Central memory CD8-positive, alpha-beta T cell (primary cell): ENCODE results near the gene TBCK.

ENCODE experiments used
- ATAC-seq: fragments of 150-1000 bp; cut with Tn5 transposase; replicated peaks from 2 replicates; pipeline ENCODE4 v1.10.0; 2022; ENCODE audit warnings: mild to moderate bottlenecking, moderate FRiP score, moderate number of reproducible peaks; ENCODE audit not compliant: poor library complexity, severe bottlenecking; ENCODE audit errors: extremely low read depth
- DNase-seq, 2 donors: peaks; one replicate each; pipeline ENCODE4 v3.0.0; 2021; ENCODE audit warnings: low spot score in 2 of 2
- H3K27ac Mint-ChIP-seq: one replicate; pipeline ENCODE4 v1.8.0; 2022; ENCODE audit warnings: low read depth, mild to moderate bottlenecking, moderate library complexity, mixed read lengths
- H3K27me3 Mint-ChIP-seq: one replicate; pipeline ENCODE4 v1.8.0; 2022; ENCODE audit warnings: mixed read lengths
- H3K36me3 Mint-ChIP-seq: one replicate; pipeline ENCODE4 v1.8.0; 2022; ENCODE audit warnings: mild to moderate bottlenecking, moderate library complexity, mixed read lengths; ENCODE audit not compliant: insufficient read depth
- H3K4me1 Mint-ChIP-seq: one replicate; pipeline ENCODE4 v1.8.0; 2022; ENCODE audit warnings: mixed read lengths
- H3K4me3 Mint-ChIP-seq: one replicate; pipeline ENCODE4 v1.8.0; 2022; ENCODE audit warnings: mild to moderate bottlenecking, moderate library complexity, mixed read lengths
- H3K9me3 Mint-ChIP-seq: one replicate; pipeline ENCODE4 v1.8.0; 2022; ENCODE audit warnings: mixed read lengths

The TBCK gene

DNA sequence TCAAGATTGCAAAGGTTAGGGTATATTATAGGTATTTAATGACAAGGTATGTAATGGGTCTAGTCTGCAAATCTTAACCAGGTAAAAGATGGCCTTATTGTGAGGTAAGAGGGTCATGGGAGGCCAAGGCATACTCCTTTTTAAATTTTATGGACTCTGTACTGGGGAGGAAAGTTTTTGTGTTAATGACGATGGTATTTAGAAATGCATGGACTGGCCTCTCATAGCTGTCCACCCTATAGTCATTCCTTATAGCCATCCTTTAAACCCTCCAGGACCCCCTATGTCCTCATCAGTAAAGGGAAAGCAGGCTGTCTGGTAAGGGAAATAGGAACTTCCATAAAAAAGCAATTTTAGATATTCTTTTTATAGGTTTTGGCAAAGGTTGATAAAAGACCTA, 1.8 kb upstream of the TBCK start:
- DNase-seq (no peak), ATAC-seq (no peak)
- Mint-ChIP-seq H3K27ac (peak overlapping the region; percentile 66), H3K27me3 (no peaks in the 10 kb centered on the region), H3K9me3 (no peaks in the 10 kb centered on the region), H3K4me1 (peaks cover 26% of the 10 kb centered on the region), H3K36me3 (peaks cover 3% of the 10 kb centered on the region), H3K4me3 (no peak overlapping the region)

GRCh38 chr4:106316773-106317409, 882 bp upstream of the TBCK start:
- no peak for DNase-seq
- no peaks in the 10 kb centered on the region for H3K9me3 Mint-ChIP-seq
- no peak overlapping the region for H3K27ac Mint-ChIP-seq
- no peak for ATAC-seq
- H3K27me3 Mint-ChIP-seq, result no peaks in the 10 kb centered on the region
- no peak overlapping the region for H3K4me3 Mint-ChIP-seq
- peaks cover 27% of the 10 kb centered on the region for H3K4me1 Mint-ChIP-seq
- peaks cover 3% of the 10 kb centered on the region for H3K36me3 Mint-ChIP-seq

GRCh38 chr4:106315476-106315967, 487 bp downstream of the TBCK start:
- Mint-ChIP-seq H3K36me3 (peaks cover 2% of the 10 kb centered on the region), H3K27me3 (no peaks in the 10 kb centered on the region), H3K4me3 (no peak overlapping the region), H3K9me3 (no peaks in the 10 kb centered on the region), H3K4me1 (peaks cover 28% of the 10 kb centered on the region), H3K27ac (no peak overlapping the region)
- ATAC-seq (peak; percentile 29), DNase-seq (no peak)

DNA sequence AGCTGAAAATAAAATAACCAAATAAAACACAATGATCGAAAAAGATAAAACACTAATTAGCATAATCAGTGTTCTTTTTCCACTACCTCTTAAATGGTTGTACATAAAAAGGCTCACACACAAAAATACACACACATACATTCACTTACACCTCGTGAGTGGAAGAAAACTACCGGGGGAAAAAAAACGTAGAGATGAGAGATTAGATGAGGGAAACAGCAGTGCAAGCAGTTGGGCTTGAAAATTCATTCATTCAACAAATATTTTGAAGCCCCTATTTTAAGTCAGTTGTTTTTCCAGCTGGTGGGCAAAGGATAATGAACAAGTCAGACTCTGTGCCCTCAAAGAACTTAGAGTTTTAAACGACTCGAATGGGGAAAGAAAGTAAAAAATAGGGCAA, 1.0 kb downstream of the TBCK start:
- no peaks in the 10 kb centered on the region for H3K36me3 Mint-ChIP-seq
- ATAC-seq (no peak), DNase-seq (no peak)
- no peak overlapping the region for H3K4me3 Mint-ChIP-seq
- H3K9me3 Mint-ChIP-seq, result no peaks in the 10 kb centered on the region
- H3K4me1 Mint-ChIP-seq, result peaks cover 34% of the 10 kb centered on the region
- no peaks in the 10 kb centered on the region for H3K27me3 Mint-ChIP-seq
- H3K27ac Mint-ChIP-seq, result no peak overlapping the region

- DNase-seq (no peak), ATAC-seq (no peak)
- peak overlapping the region; percentile 58 for H3K27ac Mint-ChIP-seq
- no peak overlapping the region for H3K4me3 Mint-ChIP-seq
- H3K27me3 Mint-ChIP-seq, result no peaks in the 10 kb centered on the region
- H3K9me3 Mint-ChIP-seq, result no peaks in the 10 kb centered on the region
- no peaks in the 10 kb centered on the region for H3K36me3 Mint-ChIP-seq
- H3K4me1 Mint-ChIP-seq, result peaks cover 36% of the 10 kb centered on the region
These were observed 2.9 kb downstream of the TBCK start for GRCh38 chr4:106312997-106313522.

DNA sequence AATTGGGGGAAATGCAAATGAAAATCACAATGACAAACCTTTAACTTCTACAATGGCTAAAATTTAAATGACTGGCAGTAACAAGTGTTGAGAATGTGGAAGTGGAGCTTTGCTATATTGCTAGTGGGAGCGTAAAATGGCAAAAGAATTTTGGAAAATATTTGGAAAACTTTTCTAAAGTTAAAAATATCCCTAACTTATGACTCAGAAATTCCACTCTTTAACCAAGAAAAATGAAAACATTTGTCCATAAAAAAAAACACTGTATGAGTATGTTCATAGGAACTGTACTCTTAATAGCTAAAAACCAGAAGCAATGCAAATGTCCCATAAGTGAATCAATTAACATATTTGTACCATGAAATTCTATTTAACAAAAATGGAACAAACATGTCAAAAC, 3.6 kb downstream of the TBCK start:
- no peak for ATAC-seq
- no peaks in the 10 kb centered on the region for H3K27me3 Mint-ChIP-seq
- no peak for DNase-seq
- no peaks in the 10 kb centered on the region for H3K36me3 Mint-ChIP-seq
- no peaks in the 10 kb centered on the region for H3K9me3 Mint-ChIP-seq
- no peak overlapping the region for H3K4me3 Mint-ChIP-seq
- peaks cover 36% of the 10 kb centered on the region for H3K4me1 Mint-ChIP-seq
- H3K27ac Mint-ChIP-seq, result peak overlapping the region; percentile 58

- Mint-ChIP-seq H3K36me3 (peaks cover 4% of the 10 kb centered on the region), H3K27ac (no peak overlapping the region), H3K4me3 (no peak overlapping the region), H3K9me3 (no peaks in the 10 kb centered on the region), H3K4me1 (peaks cover 35% of the 10 kb centered on the region), H3K27me3 (no peaks in the 10 kb centered on the region)
- ATAC-seq (no peak), DNase-seq (no peak)
These were observed 9.4 kb downstream of the TBCK start for GRCh38 chr4:106306561-106306960.

DNA sequence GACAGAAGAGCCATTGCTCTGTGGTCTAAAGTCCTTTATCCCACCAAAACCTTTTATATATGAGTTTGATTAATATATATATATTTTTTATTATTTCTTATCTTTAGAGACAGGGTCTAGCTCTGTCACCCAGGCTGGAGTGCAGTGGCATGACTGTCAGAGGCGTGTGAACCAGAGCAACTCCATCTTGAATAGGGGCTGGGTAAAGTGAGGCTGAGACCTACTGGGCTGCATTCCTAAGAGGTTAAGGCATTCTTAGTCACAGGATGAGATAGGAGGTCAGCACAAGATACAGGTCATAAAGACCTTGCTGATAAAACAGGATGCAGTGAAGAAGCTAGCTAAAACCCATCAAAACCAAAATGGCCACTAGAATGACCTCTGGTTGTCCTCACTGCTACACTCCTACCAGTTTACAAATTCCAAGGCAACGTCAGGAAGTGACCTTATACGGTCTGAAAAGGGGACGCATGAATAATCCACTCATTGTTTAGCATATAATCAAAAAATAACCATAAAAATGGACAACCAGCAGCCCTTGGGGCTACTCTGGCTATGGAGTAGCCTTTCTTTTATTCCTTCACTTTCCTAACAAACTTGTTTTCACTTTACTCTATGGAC, 10.5 kb downstream of the TBCK start:
- peaks cover 32% of the 10 kb centered on the region for H3K4me1 Mint-ChIP-seq
- H3K36me3 Mint-ChIP-seq, result peaks cover 5% of the 10 kb centered on the region
- H3K27me3 Mint-ChIP-seq, result no peaks in the 10 kb centered on the region
- no peak overlapping the region for H3K27ac Mint-ChIP-seq
- DNase-seq (no peak), ATAC-seq (no peak)
- H3K9me3 Mint-ChIP-seq, result no peaks in the 10 kb centered on the region
- no peak overlapping the region for H3K4me3 Mint-ChIP-seq

- Mint-ChIP-seq H3K4me3 (no peak overlapping the region), H3K9me3 (no peaks in the 10 kb centered on the region), H3K36me3 (peaks cover 11% of the 10 kb centered on the region), H3K27me3 (no peaks in the 10 kb centered on the region), H3K4me1 (peaks cover 25% of the 10 kb centered on the region), H3K27ac (no peak overlapping the region)
- DNase-seq (no peak), ATAC-seq (no peak)
These were observed 11.4 kb downstream of the TBCK start for GRCh38 chr4:106304632-106305031.

DNA sequence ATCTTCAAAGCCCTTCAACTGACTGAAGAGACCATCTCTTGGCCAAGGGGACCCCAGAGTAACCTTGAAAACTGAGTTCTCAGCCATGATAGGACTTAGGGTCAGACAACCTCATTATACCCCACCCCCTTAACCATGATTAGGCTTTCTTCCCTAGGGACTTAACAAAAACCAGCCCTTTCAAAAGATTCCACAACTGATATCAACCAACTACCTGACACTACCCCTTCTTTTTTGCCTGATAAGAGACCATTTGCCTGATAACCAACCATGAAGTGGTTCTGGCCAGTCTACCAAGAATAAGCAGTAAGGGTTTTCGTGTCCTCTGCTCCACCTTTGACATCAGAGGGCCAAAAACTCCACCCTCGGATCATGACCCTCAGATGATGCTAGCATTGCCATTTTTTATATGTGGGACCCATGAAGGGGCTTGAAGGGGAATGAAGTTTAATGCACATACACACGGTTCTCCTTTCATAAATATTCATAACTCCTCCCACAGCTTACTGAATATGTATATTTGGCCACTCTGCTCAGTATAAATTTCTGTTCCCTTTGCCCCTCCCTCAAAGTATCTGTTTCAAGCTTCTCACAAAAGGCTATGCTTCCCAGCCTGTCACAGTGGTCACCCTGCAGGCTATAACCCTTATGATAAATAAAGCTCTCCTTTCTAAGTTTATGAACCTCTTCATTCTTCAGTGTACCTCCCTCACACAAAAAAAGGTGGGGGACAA, 12.3 kb downstream of the TBCK start:
- Mint-ChIP-seq H3K27ac (peak overlapping the region; percentile 12), H3K36me3 (peaks cover 14% of the 10 kb centered on the region), H3K27me3 (no peaks in the 10 kb centered on the region), H3K9me3 (no peaks in the 10 kb centered on the region), H3K4me3 (no peak overlapping the region), H3K4me1 (peaks cover 25% of the 10 kb centered on the region)
- ATAC-seq (no peak), DNase-seq (no peak)

GRCh38 chr4:106302062-106302438, 14.0 kb downstream of the TBCK start:
- Mint-ChIP-seq H3K4me1 (peaks cover 31% of the 10 kb centered on the region), H3K27ac (no peak overlapping the region), H3K27me3 (no peaks in the 10 kb centered on the region), H3K4me3 (no peak overlapping the region), H3K36me3 (peaks cover 24% of the 10 kb centered on the region), H3K9me3 (no peaks in the 10 kb centered on the region)
- no peak for ATAC-seq
- DNase-seq, result no peak

DNA sequence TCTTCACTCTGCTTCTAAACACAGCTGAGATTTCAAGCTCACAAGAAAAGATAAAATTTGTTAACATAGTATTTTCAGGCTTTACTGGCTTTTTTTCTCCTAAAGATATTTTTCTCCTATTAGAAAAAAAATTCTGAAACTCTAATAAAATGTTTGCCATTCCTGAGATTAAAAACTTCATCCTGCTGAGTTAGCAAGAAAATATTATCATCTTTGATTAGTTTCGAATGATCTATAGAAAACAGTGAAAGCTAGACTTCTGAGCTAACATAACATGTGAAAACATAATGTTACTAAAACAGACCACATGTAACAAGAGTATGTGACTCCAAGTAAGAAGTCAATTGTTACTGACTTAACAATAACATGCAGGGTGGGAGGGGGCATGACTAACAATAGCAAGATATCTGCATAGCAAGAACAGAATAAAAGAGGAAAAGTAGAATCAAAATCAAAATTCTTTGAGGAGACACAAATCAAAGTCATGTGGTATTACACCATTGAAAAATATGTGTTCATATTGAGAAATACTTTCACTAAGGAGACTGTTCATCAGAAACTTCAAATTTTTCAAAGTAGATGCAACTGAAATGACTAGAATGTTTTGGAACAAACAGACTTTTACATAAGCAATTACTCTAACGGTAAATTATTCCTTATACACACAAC, 14.5 kb downstream of the TBCK start:
- Mint-ChIP-seq H3K4me3 (no peak overlapping the region), H3K27ac (no peak overlapping the region), H3K4me1 (peaks cover 32% of the 10 kb centered on the region), H3K9me3 (no peaks in the 10 kb centered on the region), H3K27me3 (no peaks in the 10 kb centered on the region), H3K36me3 (peaks cover 25% of the 10 kb centered on the region)
- no peak for ATAC-seq
- DNase-seq, result no peak
